Measurements from ENCODE around the gene RANBP9. TPM values are rescaled to one million over a fixed set of nuclear protein-coding genes. Genes with fewer than 3 reads are reported as not detected.
A peak's percentile ranks its signal among the peaks of the same experiment; 100 is the strongest.

RANBP9 gene
- total and polyA plus RNA-seq, 2 of the 13 experiments (the other 11 are each of a cell fraction or from before 2014, with no cell fraction given), result 26.6 to 30.6 TPM

GRCh38 chr6:13574149-13574570 is 137.5 kb downstream of the RANBP9 start:
- DNase-seq (ENCODE audit: low spot score) (peak; percentile 96), FAIRE-seq (no peak), ATAC-seq (peak; percentile 92)
- Histone ChIP-seq H3K79me2 (ENCODE audit: insufficient read depth, low read length) (peaks cover 25% of the 10 kb centered on the region), H3K9ac (ENCODE audit: insufficient read depth, low read depth, low read length) (peak overlapping the region; percentile 98), H3K9me3 (ENCODE audit: low read length) (no peaks in the 10 kb centered on the region), H3K36me3 (replicated peaks in 1 of 2; ENCODE audit: control insufficient read depth in 1 of 2, insufficient read depth in 2 of 2, low read length in 2 of 2) (no peaks in the 10 kb centered on the region), H3K4me1 (ENCODE audit: insufficient read depth, low read length) (peaks cover 40% of the 10 kb centered on the region), H4K20me1 (ENCODE audit: insufficient read depth, low read length) (no peaks in the 10 kb centered on the region), H3K4me2 (ENCODE audit: low read depth, low read length) (peak overlapping the region; percentile 100), H2AFZ (ENCODE audit: low read length) (no peak overlapping the region), H3K4me3 (replicated peaks in 1 of 3; ENCODE audit: insufficient read depth in 1 of 3, low read depth in 2 of 3, low read length in 3 of 3) (peak overlapping the region; percentile 87 to 94 (median 88)), H3K27ac (ENCODE audit: extremely low read length, insufficient read depth, low read length) (peak overlapping the region; percentile 99), H3K27me3 (ENCODE audit: control insufficient read depth in 1 of 2, insufficient read depth in 2 of 2, low read length in 2 of 2) (no peaks in the 10 kb centered on the region)
- intact Hi-C loops (cut with micrococcal nuclease; ENCODE audit: unreplicated experiment) (loop anchor here (5.0 kb wide), 1 partner anchor 238 kb away; the partner anchor contains the start of gene MCUR1), in situ Hi-C loops (cut with HindIII; ENCODE audit: extremely low pct_ligation_motif_present, low pct_unique_long_range_greater_than_20kb) (no loop called here)
- POLR2A ChIA-PET, result interaction anchor here (0.6 to 4.7 kb wide), 37 partner anchors 10 to 285 kb away, joined by 3 to 119 read pairs (median 5); partner anchors contain the start of genes GFOD1, MCUR1, NOL7 and RANBP9
- CTCF ChIA-PET (ENCODE audit: low intra/inter-chr PET ratio, low total read pairs), result interaction anchor here (2.0 kb wide), 1 partner anchor 30 kb away, joined by 7 read pairs; no protein-coding TSS in a partner anchor
- under 1% methylated on average over 25 of the region's 46 CpGs for WGBS (ENCODE audit: low lambda C conversion rate)
- BruUV-seq (replicated peaks), result no TSS peak
- TF ChIP-seq U2AF1 (optimal IDR thresholded peaks at IDR 0.05; ENCODE audit: low read depth, low read length) (peak; percentile 26), ZNF343 (CRISPR knock-in tag; IDR thresholded peaks at IDR 0.05) (peak; percentile 74; the same call in 1 of the 2 replicates), ZNF558 (CRISPR knock-in tag; IDR thresholded peaks at IDR 0.05; ENCODE audit: borderline replicate concordance) (no peak; the same call in 1 of the 2 replicates), ZNF224 (CRISPR knock-in tag; IDR thresholded peaks at IDR 0.05) (no peak), ZNF441 (CRISPR knock-in tag; IDR thresholded peaks at IDR 0.05; ENCODE audit: borderline replicate concordance) (0 out of 2 replicates have a peak, but pooled peaks have one; percentile 5), ZNF704 (CRISPR knock-in tag; IDR thresholded peaks at IDR 0.05; ENCODE audit: borderline replicate concordance) (0 out of 2 replicates have a peak, but pooled peaks have one; percentile 8), HNRNPLL (IDR thresholded peaks at IDR 0.05; ENCODE audit: low read depth, low read length, poor library complexity, severe bottlenecking) (peak; percentile 52), ZNF121 (CRISPR knock-in tag; IDR thresholded peaks at IDR 0.05) (peak; percentile 83; the same call in 1 of the 2 replicates), SMAD1 (CRISPR knock-in tag; IDR thresholded peaks at IDR 0.05; ENCODE audit: borderline replicate concordance, low read depth) (peak; percentile 35; the same call in 1 of the 2 replicates), ELK4 (CRISPR knock-in tag; IDR thresholded peaks at IDR 0.05; ENCODE audit: borderline replicate concordance) (0 out of 2 replicates have a peak, but pooled peaks have one; percentile 19), ZNF552 (CRISPR knock-in tag; IDR thresholded peaks at IDR 0.05; ENCODE audit: borderline replicate concordance) (no peak), ZNF142 (CRISPR knock-in tag; IDR thresholded peaks at IDR 0.05) (no peak), ZNF766 (CRISPR knock-in tag; IDR thresholded peaks at IDR 0.05; ENCODE audit: borderline replicate concordance) (no peak), ELF4 (CRISPR knock-in tag; IDR thresholded peaks at IDR 0.05; ENCODE audit: borderline replicate concordance) (no peak)
